ENCODE data around the gene ZNF107. TPM values are rescaled to one million over a fixed set of nuclear protein-coding genes. Genes with fewer than 3 reads are reported as not detected.

ZNF107 gene
- total RNA-seq, 1 experiment from 2014 or later = 13.0 TPM

- Mint-ChIP-seq H3K36me3 (ENCODE audit: insufficient read depth, unreplicated experiment) (no peaks in the 10 kb centered on the region), H3K27me3 (ENCODE audit: insufficient read depth, unreplicated experiment) (no peaks in the 10 kb centered on the region), H3K4me3 (ENCODE audit: unreplicated experiment) (no peak overlapping the region), H3K27ac (ENCODE audit: unreplicated experiment) (no peak overlapping the region), H3K9me3 (ENCODE audit: unreplicated experiment) (peaks cover 35% of the 10 kb centered on the region), H3K4me1 (ENCODE audit: low read depth, unreplicated experiment) (no peaks in the 10 kb centered on the region)
- Histone ChIP-seq H3K4me1 (no peaks in the 10 kb centered on the region), H3K9me3 (peaks cover 9% of the 10 kb centered on the region), H3K4me3 (ENCODE audit: low read depth, low read length) (no peak overlapping the region), H3K27me3 (replicated peaks; ENCODE audit: control insufficient read depth, insufficient read depth, low read length) (no peaks in the 10 kb centered on the region), H3K36me3 (ENCODE audit: control insufficient read depth, insufficient read depth, low read length) (no peaks in the 10 kb centered on the region)
- intact Hi-C loops (cut with micrococcal nuclease; ENCODE audit: unreplicated experiment) = no loop called here
- TF ChIP-seq, protein P1, sequence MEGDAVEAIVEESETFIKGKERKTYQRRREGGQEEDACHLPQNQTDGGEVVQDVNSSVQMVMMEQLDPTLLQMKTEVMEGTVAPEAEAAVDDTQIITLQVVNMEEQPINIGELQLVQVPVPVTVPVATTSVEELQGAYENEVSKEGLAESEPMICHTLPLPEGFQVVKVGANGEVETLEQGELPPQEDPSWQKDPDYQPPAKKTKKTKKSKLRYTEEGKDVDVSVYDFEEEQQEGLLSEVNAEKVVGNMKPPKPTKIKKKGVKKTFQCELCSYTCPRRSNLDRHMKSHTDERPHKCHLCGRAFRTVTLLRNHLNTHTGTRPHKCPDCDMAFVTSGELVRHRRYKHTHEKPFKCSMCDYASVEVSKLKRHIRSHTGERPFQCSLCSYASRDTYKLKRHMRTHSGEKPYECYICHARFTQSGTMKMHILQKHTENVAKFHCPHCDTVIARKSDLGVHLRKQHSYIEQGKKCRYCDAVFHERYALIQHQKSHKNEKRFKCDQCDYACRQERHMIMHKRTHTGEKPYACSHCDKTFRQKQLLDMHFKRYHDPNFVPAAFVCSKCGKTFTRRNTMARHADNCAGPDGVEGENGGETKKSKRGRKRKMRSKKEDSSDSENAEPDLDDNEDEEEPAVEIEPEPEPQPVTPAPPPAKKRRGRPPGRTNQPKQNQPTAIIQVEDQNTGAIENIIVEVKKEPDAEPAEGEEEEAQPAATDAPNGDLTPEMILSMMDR (IDR thresholded peaks at IDR 0.05; ENCODE audit: insufficient read depth in 1 of 2, low read depth in 1 of 2, low read length in 1 of 2, severe bottlenecking in 1 of 2, unreplicated experiment in 1 of 2) = no peak
- DNase-seq = no peak
- ChIA-PET POLR2A (no interaction called here), CTCF (no interaction called here)
- BruUV-seq (replicated peaks) = no TSS peak
These were observed 39.4 kb upstream of the ZNF107 start for GRCh38 chr7:64626557-64626956.

DNA sequence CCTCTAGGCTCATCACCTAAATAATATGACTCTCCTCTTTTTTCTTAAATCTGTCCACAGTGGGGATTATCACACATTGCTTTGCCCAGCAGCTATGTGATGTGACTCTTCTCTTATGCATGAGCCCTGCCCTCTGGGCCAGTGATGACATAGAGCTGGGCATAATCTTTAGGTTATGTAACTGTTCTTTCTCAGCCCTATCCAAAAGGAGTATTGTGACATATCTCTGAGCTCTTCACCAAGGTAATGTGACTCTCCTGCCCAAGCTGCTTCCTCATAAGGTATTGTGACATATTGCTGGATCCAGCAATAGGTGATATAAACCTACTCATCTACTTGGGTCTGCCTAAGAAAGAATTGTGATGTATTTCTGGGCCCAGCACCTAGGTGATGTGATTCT is 37.7 kb upstream of the ZNF107 start:
- H3K36me3 Mint-ChIP-seq (ENCODE audit: insufficient read depth, unreplicated experiment) = no peaks in the 10 kb centered on the region
- CTCF ChIA-PET = no interaction called here
- no peaks in the 10 kb centered on the region for H3K27me3 ChIP-seq (replicated peaks; ENCODE audit: control insufficient read depth, insufficient read depth, low read length)
- no peak overlapping the region for H3K4me3 ChIP-seq (ENCODE audit: low read depth, low read length)
- H3K9me3 ChIP-seq = peaks cover 9% of the 10 kb centered on the region
- TF ChIP-seq, protein P1 (IDR thresholded peaks at IDR 0.05; ENCODE audit: insufficient read depth in 1 of 2, low read depth in 1 of 2, low read length in 1 of 2, severe bottlenecking in 1 of 2, unreplicated experiment in 1 of 2) = no peak
- POLR2A ChIA-PET = no interaction called here
- intact Hi-C loops (cut with micrococcal nuclease; ENCODE audit: unreplicated experiment) = no loop called here
- no TSS peak for BruUV-seq (replicated peaks)
- peaks cover 28% of the 10 kb centered on the region for H3K9me3 Mint-ChIP-seq (ENCODE audit: unreplicated experiment)
- H3K27me3 Mint-ChIP-seq (ENCODE audit: insufficient read depth, unreplicated experiment) = no peaks in the 10 kb centered on the region
- H3K36me3 ChIP-seq (ENCODE audit: control insufficient read depth, insufficient read depth, low read length) = no peaks in the 10 kb centered on the region
- no peak overlapping the region for H3K4me3 Mint-ChIP-seq (ENCODE audit: unreplicated experiment)
- no peak overlapping the region for H3K27ac Mint-ChIP-seq (ENCODE audit: unreplicated experiment)
- H3K4me1 Mint-ChIP-seq (ENCODE audit: low read depth, unreplicated experiment) = no peaks in the 10 kb centered on the region
- DNase-seq = no peak
- H3K4me1 ChIP-seq = no peaks in the 10 kb centered on the region

- H3K27me3 ChIP-seq (replicated peaks; ENCODE audit: control insufficient read depth, insufficient read depth, low read length) = no peaks in the 10 kb centered on the region
- no TSS peak for BruUV-seq (replicated peaks)
- H3K36me3 Mint-ChIP-seq (ENCODE audit: insufficient read depth, unreplicated experiment) = no peaks in the 10 kb centered on the region
- H3K27me3 Mint-ChIP-seq (ENCODE audit: insufficient read depth, unreplicated experiment) = no peaks in the 10 kb centered on the region
- CTCF ChIA-PET = no interaction called here
- no peaks in the 10 kb centered on the region for H3K4me1 ChIP-seq
- no peak overlapping the region for H3K4me3 Mint-ChIP-seq (ENCODE audit: unreplicated experiment)
- H3K4me3 ChIP-seq (ENCODE audit: low read depth, low read length) = no peak overlapping the region
- intact Hi-C loops (cut with micrococcal nuclease; ENCODE audit: unreplicated experiment) = no loop called here
- H3K36me3 ChIP-seq (ENCODE audit: control insufficient read depth, insufficient read depth, low read length) = no peaks in the 10 kb centered on the region
- DNase-seq = no peak
- H3K27ac Mint-ChIP-seq (ENCODE audit: unreplicated experiment) = no peak overlapping the region
- TF ChIP-seq, protein P1 (IDR thresholded peaks at IDR 0.05; ENCODE audit: insufficient read depth in 1 of 2, low read depth in 1 of 2, low read length in 1 of 2, severe bottlenecking in 1 of 2, unreplicated experiment in 1 of 2) = no peak
- peaks cover 9% of the 10 kb centered on the region for H3K9me3 ChIP-seq
- H3K9me3 Mint-ChIP-seq (ENCODE audit: unreplicated experiment) = peaks cover 28% of the 10 kb centered on the region
- POLR2A ChIA-PET = no interaction called here
- no peaks in the 10 kb centered on the region for H3K4me1 Mint-ChIP-seq (ENCODE audit: low read depth, unreplicated experiment)
These were observed 37.2 kb upstream of the ZNF107 start for GRCh38 chr7:64628721-64629120.

Data from Caco-2 (cell line).